HEK293 (cell line): Measurements from ENCODE around the gene TIRAP.
A peak's percentile ranks its signal among the peaks of the same experiment; 100 is the strongest.
"Not testable (repeated sequence)": the region's sequence is repeated elsewhere in the genome, so short reads cannot be mapped to it uniquely, and the experiment has no call there.

Source experiments
- CTCF ChIA-PET: fragments of 350-600 bp; formaldehyde crosslinking; extraction: SDS; loops from one replicate; lab custom pipeline; 2021; ENCODE audit warnings: antibody characterized with exemption; lab: Yijun Ruan, JAX
- POLR2A ChIA-PET: fragments of 300-600 bp; formaldehyde crosslinking; extraction: SDS; loops from one replicate; lab custom pipeline; 2020; ENCODE audit warnings: antibody characterized with exemption, inconsistent platforms; lab: Yijun Ruan, JAX
- H3K27ac ChIP-seq: fragments of 200-500 bp; sonication (Bioruptor generic); 2 replicates; pipeline ENCODE4 v1.5.1; 2014; ENCODE audit warnings: low read depth, low read length, control low read depth, inconsistent platforms; ENCODE audit errors: extremely low read depth
- H3K36me3 ChIP-seq, 2 experiments: fragments of 200-500 bp in 1 of 2; sonication (Bioruptor generic) in 1 of 2; 1 replicate in 1 of 2; 2 replicates in 1 of 2; pipeline ENCODE4 v1.5.1; 2014 to 2017; ENCODE audit warnings: inconsistent platforms in 2 of 2, low read length in 2 of 2; ENCODE audit not compliant: control insufficient read depth in 2 of 2, insufficient read depth in 1 of 2
- H3K4me1 ChIP-seq: fragments of 200-500 bp; sonication (Bioruptor generic); 2 replicates; pipeline ENCODE4 v1.5.1; 2014; ENCODE audit warnings: mild to moderate bottlenecking, low read length, inconsistent platforms; ENCODE audit not compliant: control insufficient read depth, insufficient read depth
- H3K4me3 ChIP-seq: 2 replicates; pipeline ENCODE4 v1.5.1; 2011; ENCODE audit warnings: low read depth, mild to moderate bottlenecking, control low read depth, low read length, moderate library complexity
- H3K9me3 ChIP-seq: fragments of 200-500 bp; sonication (Bioruptor generic); 2 replicates; pipeline ENCODE4 v1.5.1; 2014; ENCODE audit warnings: low read depth, low read length, inconsistent platforms; ENCODE audit not compliant: control insufficient read depth, insufficient read depth
- AEBP2 ChIP-seq: fragments of 450-650 bp; formaldehyde crosslinking; IDR thresholded peaks from 2 replicates; pipeline ENCODE4 v1.5.1; 2016; ENCODE audit warnings: missing biosample characterization, missing genetic modification characterization, borderline replicate concordance
- BCL11A ChIP-seq: fragments of 450-650 bp; formaldehyde crosslinking; IDR thresholded peaks from 2 replicates; pipeline ENCODE4 v1.5.1; 2016; ENCODE audit warnings: low read depth, missing biosample characterization, missing genetic modification characterization
- GLI4 ChIP-seq: fragments of 450-650 bp; formaldehyde crosslinking; IDR thresholded peaks from 2 replicates; pipeline ENCODE4 v1.5.1; 2016; ENCODE audit warnings: missing biosample characterization, missing genetic modification characterization
- KLF7 ChIP-seq: fragments of 450-650 bp; formaldehyde crosslinking; IDR thresholded peaks from 2 replicates; pipeline ENCODE4 v1.5.1; 2016; ENCODE audit warnings: missing biosample characterization, missing genetic modification characterization, borderline replicate concordance
- MZF1 ChIP-seq: fragments of 450-650 bp; formaldehyde crosslinking; IDR thresholded peaks from 2 replicates; pipeline ENCODE4 v1.5.1; 2017; ENCODE audit warnings: missing biosample characterization, missing genetic modification characterization, borderline replicate concordance
- OVOL3 ChIP-seq: fragments of 450-650 bp; formaldehyde crosslinking; IDR thresholded peaks from 2 replicates; pipeline ENCODE4 v1.5.1; 2016; ENCODE audit warnings: missing biosample characterization, missing genetic modification characterization
- PRDM6 ChIP-seq: fragments of 450-650 bp; formaldehyde crosslinking; IDR thresholded peaks from 2 replicates; pipeline ENCODE4 v1.5.1; 2017; ENCODE audit warnings: missing biosample characterization, missing genetic modification characterization
- SCRT1 ChIP-seq: fragments of 450-650 bp; formaldehyde crosslinking; IDR thresholded peaks from 2 replicates; pipeline ENCODE4 v1.5.1; 2016; ENCODE audit warnings: missing biosample characterization, missing genetic modification characterization, borderline replicate concordance
- SETDB1 ChIP-seq: IDR thresholded peaks from one replicate; pipeline ENCODE4 v1.6.1; 2017; ENCODE audit warnings: mild to moderate bottlenecking, low read length, moderate library complexity, mixed read lengths; ENCODE audit not compliant: insufficient read length
- ZBTB44 ChIP-seq: fragments of 450-650 bp; IDR thresholded peaks from 2 replicates; pipeline ENCODE4 v1.5.1; 2018; ENCODE audit warnings: missing biosample characterization, mild to moderate bottlenecking, missing genetic modification characterization
- ZBTB48 ChIP-seq: fragments of 450-650 bp; formaldehyde crosslinking; IDR thresholded peaks from 2 replicates; pipeline ENCODE4 v1.5.1; 2016; ENCODE audit warnings: missing biosample characterization, missing genetic modification characterization
- ZFP41 ChIP-seq: fragments of 450-650 bp; formaldehyde crosslinking; IDR thresholded peaks from 2 replicates; pipeline ENCODE4 v1.5.1; 2016; ENCODE audit warnings: missing biosample characterization, missing genetic modification characterization, borderline replicate concordance
- ZNF10 ChIP-seq: fragments of 450-650 bp; formaldehyde crosslinking; IDR thresholded peaks from 2 replicates; pipeline ENCODE4 v1.5.1; 2017; ENCODE audit warnings: missing biosample characterization, missing genetic modification characterization
- ZNF132 ChIP-seq: fragments of 450-650 bp; formaldehyde crosslinking; IDR thresholded peaks from 2 replicates; pipeline ENCODE4 v1.5.1; 2017; ENCODE audit warnings: missing biosample characterization, missing genetic modification characterization, borderline replicate concordance
- ZNF140 ChIP-seq: fragments of 450-650 bp; formaldehyde crosslinking; IDR thresholded peaks from 2 replicates; pipeline ENCODE4 v1.5.1; 2016; ENCODE audit warnings: missing biosample characterization, missing genetic modification characterization
- ZNF169 ChIP-seq: fragments of 450-650 bp; formaldehyde crosslinking; IDR thresholded peaks from 2 replicates; pipeline ENCODE4 v1.5.1; 2016; ENCODE audit warnings: missing biosample characterization, missing genetic modification characterization
- ZNF221 ChIP-seq: fragments of 450-650 bp; formaldehyde crosslinking; IDR thresholded peaks from 2 replicates; pipeline ENCODE4 v1.5.1; 2017; ENCODE audit warnings: missing biosample characterization, missing genetic modification characterization, borderline replicate concordance
- ZNF223 ChIP-seq: fragments of 450-650 bp; formaldehyde crosslinking; IDR thresholded peaks from 2 replicates; pipeline ENCODE4 v1.5.1; 2016; ENCODE audit warnings: missing biosample characterization, missing genetic modification characterization
- ZNF24 ChIP-seq: fragments of 450-650 bp; formaldehyde crosslinking; IDR thresholded peaks from 2 replicates; pipeline ENCODE4 v1.5.1; 2016; ENCODE audit warnings: missing biosample characterization, missing genetic modification characterization
- ZNF335 ChIP-seq: fragments of 450-650 bp; formaldehyde crosslinking; conservative IDR thresholded peaks from 2 replicates; pipeline ENCODE4 v1.5.1; 2016; ENCODE audit warnings: missing biosample characterization, missing genetic modification characterization
- ZNF366 ChIP-seq: fragments of 450-650 bp; formaldehyde crosslinking; conservative IDR thresholded peaks from 2 replicates; pipeline ENCODE4 v1.5.1; 2016; ENCODE audit warnings: missing biosample characterization, missing genetic modification characterization
- ZNF544 ChIP-seq: fragments of 450-650 bp; formaldehyde crosslinking; IDR thresholded peaks from 2 replicates; pipeline ENCODE4 v1.5.0; 2017; ENCODE audit warnings: missing biosample characterization, missing genetic modification characterization
- ZNF654 ChIP-seq: fragments of 450-650 bp; formaldehyde crosslinking; IDR thresholded peaks from 2 replicates; pipeline ENCODE4 v1.5.1; 2016; ENCODE audit warnings: low read depth, missing biosample characterization, missing genetic modification characterization
- ZNF785 ChIP-seq: fragments of 450-650 bp; formaldehyde crosslinking; IDR thresholded peaks from 2 replicates; pipeline ENCODE4 v1.5.1; 2016; ENCODE audit warnings: missing biosample characterization, missing genetic modification characterization
- ZSCAN16 ChIP-seq: fragments of 450-650 bp; formaldehyde crosslinking; IDR thresholded peaks from 2 replicates; pipeline ENCODE4 v1.5.1; 2016; ENCODE audit warnings: missing biosample characterization, missing genetic modification characterization
- ZXDB ChIP-seq: fragments of 450-650 bp; formaldehyde crosslinking; IDR thresholded peaks from 2 replicates; pipeline ENCODE4 v1.5.1; 2016; ENCODE audit warnings: missing biosample characterization, missing genetic modification characterization

Gene TIRAP

GRCh38 chr11:126305699-126306098 is 22.8 kb downstream of the TIRAP start (continued):
- TF ChIP-seq ZBTB44 (tag by site-specific recombination) (no peak), SCRT1 (tag by site-specific recombination) (peak; percentile 53; the same call in 1 of the 2 replicates), ZBTB48 (tag by site-specific recombination) (no peak), ZNF221 (tag by site-specific recombination) (no peak), ZXDB (tag by site-specific recombination) (no peak), ZNF169 (tag by site-specific recombination) (no peak), ZNF544 (tag by site-specific recombination) (no peak)

GRCh38 chr11:126307706-126308105 is 24.8 kb downstream of the TIRAP start:
- ChIA-PET POLR2A (no interaction called here), CTCF (interaction anchor here (0.6 to 6.9 kb wide), 9 partner anchors 8 to 895 kb away, joined by 3 to 69 read pairs (median 4); no protein-coding TSS in a partner anchor)
- no peaks in the 10 kb centered on the region for H3K9me3 ChIP-seq
- TF ChIP-seq SETDB1 (no peak), ZNF654 (tag by site-specific recombination) (peak; percentile 53)
- H3K27ac ChIP-seq, result no peak overlapping the region
- H3K36me3 ChIP-seq, result peaks cover 0 to 3% of the 10 kb centered on the region in 2 experiments; a peak in 1 of 3 replicates
- no peaks in the 10 kb centered on the region for H3K4me1 ChIP-seq
- no peak overlapping the region for H3K4me3 ChIP-seq

GRCh38 chr11:126308271-126308671 is 25.4 kb downstream of the TIRAP start:
- Histone ChIP-seq H3K36me3 (no peaks in the 10 kb centered on the region), H3K9me3 (no peaks in the 10 kb centered on the region), H3K4me3 (no peak overlapping the region), H3K27ac (no peak overlapping the region), H3K4me1 (no peaks in the 10 kb centered on the region)
- TF ChIP-seq ZNF544 (tag by site-specific recombination) (no peak), ZSCAN16 (no peak), MZF1 (tag by site-specific recombination) (no peak), KLF7 (tag by site-specific recombination) (no peak), ZFP41 (no peak), BCL11A (tag by site-specific recombination) (no peak), ZNF140 (tag by site-specific recombination) (no peak), AEBP2 (tag by site-specific recombination) (no peak), ZNF24 (no peak), ZNF10 (tag by site-specific recombination) (no peak), ZNF132 (tag by site-specific recombination) (no peak), ZNF335 (no peak), PRDM6 (tag by site-specific recombination) (no peak), OVOL3 (tag by site-specific recombination) (no peak), ZNF366 (tag by site-specific recombination) (no peak), ZNF223 (tag by site-specific recombination) (no peak), ZNF785 (tag by site-specific recombination) (no peak), GLI4 (tag by site-specific recombination) (no peak)
- POLR2A ChIA-PET, result no interaction called here
- CTCF ChIA-PET, result interaction anchor here (0.6 to 6.9 kb wide), 6 partner anchors 9 to 444 kb away, joined by 3 to 69 read pairs (median 4); no protein-coding TSS in a partner anchor

- not testable (repeated sequence) for H3K4me3 ChIP-seq, H3K9me3 ChIP-seq, H3K36me3 ChIP-seq, H3K4me1 ChIP-seq, H3K27ac ChIP-seq
- CTCF ChIA-PET, result interaction anchor here (0.7 to 6.9 kb wide), 2 partner anchors 170 to 404 kb away, joined by 3 to 69 read pairs; no protein-coding TSS in a partner anchor
- POLR2A ChIA-PET, result interaction anchor here (0.7 kb wide), 1 partner anchor 60 kb away, joined by 9 read pairs; no protein-coding TSS in a partner anchor
Observed at GRCh38 chr11:126308771-126309170, 25.9 kb downstream of the TIRAP start.
